Activated naive CD4-positive, alpha-beta T cell treated with anti-CD3 and anti-CD28 coated beads, Interleukin-2, amount 50 U/mL, for 72 hours (primary cell): ENCODE results near the gene ZNF14. TPM values are rescaled to one million over a fixed set of nuclear protein-coding genes. Genes with fewer than 3 reads are reported as not detected.
A peak's percentile ranks its signal among the peaks of the same experiment; 100 is the strongest.
"Not testable (repeated sequence)": the region's sequence is repeated elsewhere in the genome, so short reads cannot be mapped to it uniquely, and the experiment has no call there.

Source experiments
- ATAC-seq, 2 donors: fragments of 150-1000 bp; cut with Tn5 transposase; 2 replicates each; pipeline ENCODE4 v1.10.0; 2021; ENCODE audit warnings: mild to moderate bottlenecking in 2 of 2, moderate library complexity in 2 of 2
- DNase-seq, 2 donors: peaks; one replicate each; pipeline ENCODE4 v3.0.0; 2021 to 2022; ENCODE audit warnings: low spot score in 2 of 2
- H3K27ac Mint-ChIP-seq, 2 donors: one replicate each; pipeline ENCODE4 v1.8.0; 2022; ENCODE audit warnings: mild to moderate bottlenecking in 2 of 2, mixed read lengths in 2 of 2
- H3K36me3 Mint-ChIP-seq, 2 donors: one replicate each; pipeline ENCODE4 v1.8.0; 2022; ENCODE audit warnings: mixed read lengths in 2 of 2
- H3K9me3 Mint-ChIP-seq, 2 donors: one replicate each; pipeline ENCODE4 v1.8.0; 2022; ENCODE audit warnings: mixed read lengths in 2 of 2
- total RNA-seq, 2 donors: library from RNA; stranded (reverse); gene quantifications; one replicate each; pipeline ENCODE4 v1.2.3, GENCODE V29; 2022

ZNF14 gene
- total RNA-seq, 2 donors from 2014 or later = 7.3 to 11.6 TPM

GRCh38 chr19:19711934-19712828 lies 20.7 kb downstream of the ZNF14 start:
- Mint-ChIP-seq H3K9me3 (peaks cover 38 to 39% of the 10 kb centered on the region in 2 donors), H3K27ac (no peak overlapping the region), H3K36me3 (peaks cover 83 to 100% of the 10 kb centered on the region in 2 donors)
- DNase-seq (no peak), ATAC-seq (no peak)

- ATAC-seq = no peak
- peaks cover 39% of the 10 kb centered on the region in 2 donors for H3K9me3 Mint-ChIP-seq
- no peak for DNase-seq
- peaks cover 79 to 96% of the 10 kb centered on the region in 2 donors for H3K36me3 Mint-ChIP-seq
- H3K27ac Mint-ChIP-seq = no peak overlapping the region
Observed at GRCh38 chr19:19711306-19711933, 21.5 kb downstream of the ZNF14 start.

GRCh38 chr19:19710506-19710905 lies 22.4 kb downstream of the ZNF14 start:
- Mint-ChIP-seq H3K27ac (no peak overlapping the region), H3K36me3 (peaks cover 76 to 94% of the 10 kb centered on the region in 2 donors), H3K9me3 (peaks cover 44 to 45% of the 10 kb centered on the region in 2 donors)
- no peak for DNase-seq
- ATAC-seq = no peak

GRCh38 chr19:19704836-19705235 lies 28.1 kb downstream of the ZNF14 start:
- Mint-ChIP-seq H3K27ac (no peak overlapping the region), H3K9me3 (peaks cover 36 to 39% of the 10 kb centered on the region in 2 donors), H3K36me3 (peaks cover 60 to 79% of the 10 kb centered on the region in 2 donors)
- no peak for ATAC-seq
- DNase-seq = no peak

- Mint-ChIP-seq H3K9me3 (peaks cover 16 to 20% of the 10 kb centered on the region in 2 donors), H3K36me3 (peaks cover 33 to 41% of the 10 kb centered on the region in 2 donors)
- not testable (repeated sequence) for H3K27ac Mint-ChIP-seq, DNase-seq, ATAC-seq
Observed at GRCh38 chr19:19700493-19700892, 32.4 kb downstream of the ZNF14 start.

- no peak for DNase-seq
- no peak for ATAC-seq
- no peak overlapping the region for H3K27ac Mint-ChIP-seq
- H3K9me3 Mint-ChIP-seq = peaks cover 7 to 8% of the 10 kb centered on the region in 2 donors
- H3K36me3 Mint-ChIP-seq = peaks cover 14 to 22% of the 10 kb centered on the region in 2 donors
Observed at GRCh38 chr19:19697589-19697988, 35.3 kb downstream of the ZNF14 start.

- Mint-ChIP-seq H3K9me3 (peaks cover 7 to 8% of the 10 kb centered on the region in 2 donors), H3K27ac (no peak overlapping the region), H3K36me3 (peaks cover 8 to 16% of the 10 kb centered on the region in 2 donors)
- no peak for DNase-seq
- no peak for ATAC-seq
Observed at GRCh38 chr19:19696386-19696785, 36.5 kb downstream of the ZNF14 start.

- no peak for ATAC-seq
- no peak overlapping the region for H3K27ac Mint-ChIP-seq
- H3K36me3 Mint-ChIP-seq = peaks cover 6 to 13% of the 10 kb centered on the region in 2 donors
- H3K9me3 Mint-ChIP-seq = peaks cover under 1 to 5% of the 10 kb centered on the region in 2 donors
- no peak for DNase-seq
Observed at GRCh38 chr19:19691683-19692082, 41.2 kb downstream of the ZNF14 start.

- not testable (repeated sequence) for DNase-seq
- peak; percentile 46 to 50 for ATAC-seq
Observed at GRCh38 chr19:19689023-19689422, 43.9 kb downstream of the ZNF14 start.

GRCh38 chr19:19687090-19687489 lies 45.8 kb downstream of the ZNF14 start:
- DNase-seq (no peak), ATAC-seq (peak; percentile 46 to 60)
- no peak overlapping the region for H3K27ac Mint-ChIP-seq
- peaks cover 17 to 19% of the 10 kb centered on the region in 2 donors for H3K9me3 Mint-ChIP-seq
- peaks cover 20 to 41% of the 10 kb centered on the region in 2 donors for H3K36me3 Mint-ChIP-seq

More at GRCh38 chr19:19689023-19689422, 43.9 kb downstream of the ZNF14 start:
- not testable (repeated sequence) for H3K27ac Mint-ChIP-seq
- Mint-ChIP-seq H3K36me3 (peaks cover 7 to 27% of the 10 kb centered on the region in 2 donors), H3K9me3 (peaks cover 9 to 15% of the 10 kb centered on the region in 2 donors)

- Mint-ChIP-seq H3K36me3 (peaks cover 20 to 41% of the 10 kb centered on the region in 2 donors), H3K9me3 (peaks cover 17 to 19% of the 10 kb centered on the region in 2 donors), H3K27ac (no peak overlapping the region)
- ATAC-seq = peak; percentile 43 to 50
- no peak for DNase-seq
Observed at GRCh38 chr19:19686580-19686979, 46.3 kb downstream of the ZNF14 start.

GRCh38 chr19:19686119-19686518 lies 46.8 kb downstream of the ZNF14 start:
- not testable (repeated sequence) for DNase-seq, H3K27ac Mint-ChIP-seq
- ATAC-seq = peak; percentile 4 to 10
- H3K9me3 Mint-ChIP-seq = peaks cover 17 to 22% of the 10 kb centered on the region in 2 donors
- H3K36me3 Mint-ChIP-seq = peaks cover 24 to 45% of the 10 kb centered on the region in 2 donors

GRCh38 chr19:19679176-19680073 lies 53.5 kb downstream of the ZNF14 start:
- no peak for DNase-seq
- Mint-ChIP-seq H3K36me3 (peaks cover 79 to 92% of the 10 kb centered on the region in 2 donors), H3K9me3 (peaks cover 47 to 49% of the 10 kb centered on the region in 2 donors), H3K27ac (no peak overlapping the region)
- ATAC-seq = no peak

- DNase-seq = no peak
- peaks cover 40 to 49% of the 10 kb centered on the region in 2 donors for H3K9me3 Mint-ChIP-seq
- H3K27ac Mint-ChIP-seq = peak overlapping the region; percentile 10 to 81
- H3K36me3 Mint-ChIP-seq = peaks cover 73 to 91% of the 10 kb centered on the region in 2 donors
- ATAC-seq = peak in 1 of 2 donors; percentile 58
Observed at GRCh38 chr19:19677579-19677978, 55.3 kb downstream of the ZNF14 start.

GRCh38 chr19:19674315-19674714 lies 58.6 kb downstream of the ZNF14 start:
- Mint-ChIP-seq H3K9me3 (peaks cover 33 to 36% of the 10 kb centered on the region in 2 donors), H3K36me3 (peaks cover 82 to 97% of the 10 kb centered on the region in 2 donors), H3K27ac (no peak overlapping the region)
- ATAC-seq (no peak), DNase-seq (no peak)

GRCh38 chr19:19672816-19673215 lies 60.1 kb downstream of the ZNF14 start:
- ATAC-seq (no peak), DNase-seq (peak in 1 of 2 donors; percentile 46)
- H3K9me3 Mint-ChIP-seq = peaks cover 23 to 28% of the 10 kb centered on the region in 2 donors
- H3K36me3 Mint-ChIP-seq = peaks cover 68 to 85% of the 10 kb centered on the region in 2 donors
- no peak overlapping the region for H3K27ac Mint-ChIP-seq
